GM18909 (cell line): ENCODE results near the gene MINDY4.
A peak's percentile ranks its signal among the peaks of the same experiment; 100 is the strongest.
"Not testable (repeated sequence)": the region's sequence is repeated elsewhere in the genome, so short reads cannot be mapped to it uniquely, and the experiment has no call there.

Experiments used
- ATAC-seq: cut with Tn5 transposase; IDR thresholded peaks from one replicate; pipeline ENCODE4 v1.9.1; 2021; ENCODE audit warnings: mild to moderate bottlenecking; ENCODE audit not compliant: unreplicated experiment, poor library complexity

The MINDY4 gene

DNA sequence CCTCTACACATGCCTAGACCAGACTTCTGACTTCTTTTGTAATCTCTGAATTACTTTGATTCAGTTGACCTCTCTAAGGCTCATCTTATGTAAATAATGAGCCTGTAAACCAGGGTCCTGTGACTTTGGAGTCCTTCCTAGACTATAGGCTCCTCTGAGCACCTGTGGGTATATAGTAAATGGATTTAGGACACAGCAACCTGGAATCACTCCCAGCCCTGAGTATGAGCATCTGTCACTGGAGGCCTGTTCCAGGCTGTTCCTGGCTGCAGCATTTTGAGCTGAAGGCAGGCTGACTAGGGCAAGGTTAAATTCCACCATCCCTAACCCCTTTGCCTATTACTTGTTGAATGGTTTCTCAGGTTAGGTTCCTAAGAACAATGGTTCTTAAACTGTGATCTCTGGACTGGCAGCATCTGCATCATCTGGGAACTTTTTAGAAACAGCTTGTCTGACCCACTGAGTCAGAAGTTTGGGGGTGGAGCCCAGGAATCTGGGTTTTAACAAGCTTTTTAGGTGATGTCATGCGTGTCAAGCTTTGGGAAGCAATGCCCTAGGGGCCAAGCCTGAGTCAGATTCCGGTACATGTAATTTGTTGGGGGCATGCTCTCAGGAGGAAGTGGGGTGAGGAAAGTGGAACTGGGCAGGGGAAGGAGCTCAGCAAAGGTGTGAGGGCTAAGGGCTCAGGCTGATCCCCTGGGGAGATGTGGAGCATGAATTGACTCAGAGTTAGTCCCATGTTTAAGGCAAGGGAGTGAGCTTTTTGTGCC is 28.2 kb downstream of the MINDY4 start:
- peak; percentile 81 for ATAC-seq

DNA sequence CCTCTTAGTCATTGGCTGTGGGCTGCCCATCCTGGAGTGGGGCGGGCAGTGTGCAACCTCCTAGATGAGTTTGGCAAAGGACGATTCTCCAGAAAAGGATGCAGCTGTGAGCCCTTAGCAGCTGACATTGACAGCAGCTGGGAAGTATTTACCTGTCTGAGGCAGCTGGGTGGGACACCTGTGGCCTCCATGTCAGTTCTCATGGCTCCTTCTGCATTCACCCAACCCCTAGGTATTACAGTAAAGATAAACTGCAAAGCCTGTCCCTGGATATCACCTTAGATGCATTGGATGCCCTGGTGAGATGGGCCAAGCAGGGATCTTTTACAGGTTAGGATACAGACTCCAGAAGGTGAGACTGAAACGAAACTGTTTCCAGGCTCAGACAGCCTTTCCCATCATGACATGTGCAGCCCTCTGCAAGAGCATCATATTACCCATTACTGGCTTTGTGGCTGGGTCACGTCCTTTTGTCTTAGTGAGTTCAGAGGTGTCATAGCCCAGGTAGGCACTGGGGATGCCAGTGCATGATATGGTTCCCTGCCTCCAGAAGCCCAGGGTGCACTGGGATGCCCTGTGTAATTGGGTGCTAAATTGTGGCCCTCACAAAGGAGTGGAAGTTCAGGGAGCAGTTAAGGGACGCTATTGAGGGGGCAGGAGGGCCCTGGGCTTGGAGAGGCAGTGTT is 28.9 kb downstream of the MINDY4 start:
- no peak for ATAC-seq

DNA sequence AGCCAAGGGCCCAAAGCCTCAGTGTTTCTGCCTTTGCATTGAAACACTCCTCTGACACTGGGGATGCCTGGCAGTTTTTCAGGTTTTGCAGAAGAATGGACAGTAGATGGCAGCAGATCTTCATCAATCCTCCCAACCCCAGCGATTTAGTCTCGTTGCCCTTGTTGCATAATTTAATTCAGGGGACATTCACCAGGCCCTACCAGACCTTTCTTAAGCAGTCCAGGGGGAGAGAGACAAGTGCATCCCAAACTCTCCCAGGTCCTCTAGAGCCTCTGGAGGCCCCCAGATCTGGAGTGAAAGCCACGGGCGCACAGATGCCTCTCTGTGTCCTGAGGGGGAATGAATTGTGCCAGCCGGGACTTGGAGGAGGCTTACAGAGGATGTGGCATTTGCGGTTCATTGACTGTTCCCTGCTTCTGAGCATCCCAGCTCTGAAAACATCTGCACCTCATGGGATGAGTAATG is 29.6 kb downstream of the MINDY4 start:
- ATAC-seq = peak; percentile 34

DNA sequence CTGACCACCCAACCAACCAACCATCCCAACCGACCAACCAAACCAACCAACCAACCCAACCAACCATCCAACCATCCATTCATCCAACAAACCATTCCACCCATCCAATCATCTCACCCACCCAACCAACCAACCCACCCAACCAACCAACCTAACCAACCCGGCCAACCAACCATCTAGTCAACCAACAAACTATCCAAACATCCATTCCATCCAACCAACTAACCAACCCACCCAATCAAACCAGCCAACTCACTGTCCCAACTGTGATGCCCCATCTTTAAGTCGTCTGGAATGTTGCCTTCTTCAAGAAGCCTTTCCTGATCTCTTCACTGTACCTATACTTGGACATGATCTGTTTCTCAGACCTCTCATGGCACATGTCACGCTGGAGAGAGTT is 31.6 kb downstream of the MINDY4 start:
- ATAC-seq = no peak

DNA sequence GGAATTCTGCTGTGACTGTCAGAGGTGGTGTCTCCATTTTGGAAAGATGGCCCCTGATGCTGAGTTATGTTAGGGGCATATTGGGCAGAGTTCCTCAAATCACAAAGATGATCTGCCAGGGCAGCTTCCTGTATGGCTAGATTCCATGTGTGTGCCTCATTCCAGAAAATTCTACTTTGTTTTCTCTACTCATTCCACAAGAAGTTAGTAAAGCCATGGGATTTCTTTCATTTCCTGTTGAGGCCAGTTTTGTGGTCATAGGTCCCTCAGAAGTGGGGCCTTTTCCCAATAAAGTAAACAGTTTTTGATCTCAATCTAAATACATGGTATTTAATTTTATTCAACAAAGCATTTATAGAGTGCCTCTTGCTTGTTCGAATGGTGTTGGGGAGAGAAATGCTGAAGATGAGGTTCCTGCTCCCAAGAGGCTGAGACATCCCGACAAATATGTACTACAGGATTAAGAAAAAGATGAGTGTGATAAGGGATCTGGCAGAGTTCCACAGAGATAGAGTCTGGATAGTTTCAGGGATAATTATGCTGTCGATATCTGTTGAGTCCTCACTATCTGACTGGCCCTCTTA is 33.0 kb downstream of the MINDY4 start:
- no peak for ATAC-seq

DNA sequence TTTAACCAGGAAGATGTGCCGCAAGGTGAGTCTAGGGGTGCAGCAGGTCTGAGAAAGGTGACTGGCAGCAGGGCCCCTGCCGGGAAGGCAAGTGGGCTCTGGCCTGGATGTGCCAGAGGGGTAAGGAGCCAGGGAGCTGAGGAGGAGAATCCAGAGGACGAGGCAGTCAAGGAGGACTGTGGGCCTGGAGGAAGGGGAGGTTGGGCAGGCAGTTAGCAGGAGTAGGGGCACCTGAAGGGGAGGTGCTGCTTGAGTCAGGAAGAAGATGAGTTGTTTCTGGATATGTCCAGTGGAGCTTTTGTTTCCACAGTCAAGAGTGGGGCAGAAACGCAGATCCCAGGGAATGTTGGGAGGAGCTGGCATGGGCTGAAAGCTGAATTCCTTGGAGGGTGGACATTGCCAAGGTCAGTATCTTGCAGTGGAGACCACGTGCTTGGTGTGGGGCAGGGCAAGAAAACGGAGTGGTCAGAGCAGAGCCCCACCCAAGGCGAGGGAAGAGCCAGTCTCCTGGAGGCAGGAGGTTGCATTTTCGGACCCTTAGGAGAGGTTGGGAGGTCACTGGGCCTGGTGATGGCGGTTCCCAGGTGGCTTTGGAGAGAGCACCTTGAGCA is 34.0 kb downstream of the MINDY4 start:
- no peak for ATAC-seq

DNA sequence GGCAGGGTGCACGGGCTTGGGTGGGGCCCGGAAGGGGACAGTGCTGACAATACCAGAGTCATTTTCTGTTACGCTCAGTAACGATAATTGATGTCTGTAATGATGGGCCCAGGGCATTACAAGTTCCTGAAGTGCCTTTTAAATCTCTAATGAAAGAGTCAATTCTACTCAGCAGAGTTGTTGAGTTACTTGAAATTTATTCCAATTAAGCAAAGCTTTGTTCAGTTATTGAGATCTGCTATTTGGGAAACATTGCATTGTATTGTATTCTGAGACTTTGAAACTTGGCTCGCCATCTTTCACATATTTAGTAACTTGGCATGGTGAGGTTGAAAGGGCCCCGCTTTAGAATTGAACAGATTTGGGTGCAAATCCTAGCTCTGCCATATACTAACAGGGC is 34.7 kb downstream of the MINDY4 start:
- no peak for ATAC-seq

DNA sequence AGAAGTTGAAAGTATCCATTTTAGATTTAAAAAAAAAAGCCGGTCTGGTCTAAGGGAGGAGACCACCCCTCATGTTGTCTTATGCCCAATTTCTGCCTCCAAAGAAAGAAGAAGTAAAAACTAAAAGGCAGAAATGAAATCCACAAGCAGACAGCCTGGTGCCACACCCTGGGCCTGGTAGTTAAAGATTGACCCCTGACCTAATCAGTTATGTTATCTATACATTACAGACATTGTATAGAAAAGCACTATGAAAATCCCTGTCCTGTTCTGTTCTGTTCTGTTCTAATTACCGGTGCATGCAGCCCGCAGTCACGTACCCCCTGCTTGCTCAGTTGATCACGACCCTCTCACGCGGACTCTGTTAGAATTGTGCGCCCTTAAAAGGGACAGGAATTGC is 36.3 kb downstream of the MINDY4 start:
- ATAC-seq = not testable (repeated sequence)

DNA sequence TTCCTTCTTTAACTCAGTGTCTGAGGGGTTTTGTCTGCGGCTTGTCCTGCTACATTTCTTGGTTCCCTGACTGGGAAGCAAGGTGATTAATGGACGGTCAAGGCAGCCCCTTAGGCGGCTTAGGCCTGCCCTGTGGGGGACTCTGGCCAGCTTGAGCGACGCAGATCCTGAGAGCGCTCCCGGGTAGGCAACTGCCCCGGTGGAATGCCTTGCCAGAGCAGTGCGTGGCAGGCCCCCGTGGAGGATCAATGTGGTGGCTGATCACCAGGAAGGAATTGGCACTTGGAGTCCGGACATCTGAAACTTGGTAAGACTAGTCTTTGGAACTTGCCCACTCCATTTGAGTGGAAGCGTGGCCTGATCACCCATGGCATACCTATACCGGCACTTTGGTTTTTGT is 36.7 kb downstream of the MINDY4 start:
- not testable (repeated sequence) for ATAC-seq

DNA sequence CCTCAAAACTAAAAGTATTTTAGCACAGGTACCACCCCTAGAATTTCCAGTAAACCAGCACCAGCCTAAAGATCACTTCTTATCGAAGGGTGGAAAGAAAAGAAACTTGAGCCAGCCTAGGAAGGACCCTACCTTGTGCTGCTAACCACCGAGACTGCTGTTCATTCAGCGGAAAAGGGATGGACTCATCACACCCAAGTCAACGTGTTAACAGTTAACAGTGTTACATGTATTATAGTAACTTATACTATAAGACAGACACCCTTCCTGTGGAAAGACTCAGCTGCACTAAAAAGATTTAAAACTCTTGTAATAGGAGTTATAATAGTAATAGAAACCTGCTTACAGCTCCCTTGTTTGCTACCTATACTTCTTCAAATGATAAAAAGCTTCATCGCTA is 39.8 kb downstream of the MINDY4 start:
- no peak for ATAC-seq

DNA sequence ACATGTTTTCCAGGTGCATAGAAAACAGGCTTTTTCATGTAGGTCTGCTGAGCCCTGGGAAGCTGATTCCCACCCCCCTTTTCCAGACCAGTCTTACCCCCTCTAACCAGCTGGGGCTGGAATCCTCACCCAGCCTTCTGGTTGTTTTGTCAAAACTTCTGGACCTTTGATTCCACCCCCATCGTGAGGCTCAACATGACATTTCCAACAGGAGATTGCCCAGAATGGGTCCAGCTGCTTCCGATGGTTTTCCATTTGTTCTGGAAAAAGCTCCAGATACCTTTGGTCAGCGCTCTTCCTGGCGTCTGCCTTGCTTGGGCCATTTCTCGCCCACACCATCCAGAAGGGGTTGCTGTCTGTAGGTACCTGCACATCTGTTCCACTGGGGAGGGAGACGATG is 41.5 kb downstream of the MINDY4 start:
- ATAC-seq = no peak

DNA sequence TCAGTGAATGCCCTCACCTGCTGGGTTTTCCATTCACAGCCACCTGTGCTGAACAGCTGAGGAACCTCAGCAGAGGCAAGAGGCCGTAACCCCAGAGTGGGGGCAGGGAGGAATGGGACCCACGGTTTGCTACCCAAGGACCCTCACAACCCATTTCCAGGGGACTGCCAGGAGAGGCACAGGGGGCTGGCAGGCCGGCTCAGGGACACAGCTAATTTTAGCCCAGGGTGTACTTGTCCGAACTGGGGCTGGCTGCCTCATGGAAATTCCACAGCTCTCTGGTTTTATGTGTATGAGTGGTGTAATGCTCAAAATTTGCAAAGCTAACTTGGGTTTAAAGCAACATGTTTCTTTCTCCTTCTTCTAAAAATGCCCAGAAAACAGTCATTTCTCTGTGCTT is 42.2 kb downstream of the MINDY4 start:
- no peak for ATAC-seq

DNA sequence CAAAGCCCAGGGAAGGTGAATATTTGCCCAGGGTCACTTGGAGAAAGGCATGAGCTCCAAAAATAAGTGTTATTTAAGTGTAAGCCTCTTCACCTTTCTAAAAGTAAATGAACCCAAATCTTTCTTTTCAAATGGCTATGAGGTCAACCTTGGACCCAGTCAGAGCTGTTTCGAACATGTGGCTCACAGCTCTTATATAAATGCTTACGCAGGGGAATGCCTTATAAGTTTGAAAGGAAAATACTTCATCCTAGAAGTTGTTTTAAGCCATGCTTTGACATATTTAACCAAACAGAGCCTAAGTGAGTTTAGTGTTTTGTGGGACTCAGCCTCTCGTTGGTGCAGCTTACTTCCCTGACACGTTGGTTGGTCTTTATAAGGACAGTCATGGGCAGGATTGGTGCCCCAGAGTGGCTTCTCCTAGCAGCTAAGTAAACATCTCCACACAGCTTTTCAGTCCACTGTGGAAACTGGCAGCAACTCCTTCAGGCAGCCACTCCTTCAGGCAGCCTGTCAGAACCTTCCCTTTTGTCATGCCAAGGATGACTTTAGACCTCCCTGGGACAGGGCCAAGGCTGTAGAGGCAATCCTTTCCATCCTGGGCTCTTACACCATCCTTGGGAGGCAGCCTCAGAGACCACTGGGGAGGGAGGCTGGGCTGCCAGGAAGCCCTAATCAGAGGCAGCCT is 43.6 kb downstream of the MINDY4 start:
- no peak for ATAC-seq

DNA sequence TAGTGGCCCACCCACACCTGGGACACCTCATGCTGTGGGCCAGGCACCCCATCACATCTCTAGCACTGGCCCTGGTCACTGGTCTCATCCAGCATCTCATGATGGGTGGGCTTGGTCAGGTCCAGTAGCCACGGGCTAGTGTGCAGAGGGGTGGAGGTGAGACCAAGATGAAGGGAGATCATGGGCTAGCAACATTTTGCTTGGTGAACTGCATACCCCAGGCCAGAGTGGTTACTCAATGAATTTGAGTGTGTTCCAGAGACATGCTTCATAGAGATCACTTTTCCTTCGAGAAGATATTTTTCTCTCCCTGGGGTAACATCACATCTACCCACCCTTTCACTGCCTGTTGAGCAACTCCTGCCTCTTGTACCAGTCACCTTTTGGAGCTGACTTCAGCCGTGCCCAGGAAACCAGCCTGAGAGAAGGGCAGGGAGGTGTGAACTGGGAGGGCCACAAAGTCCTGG is 44.2 kb downstream of the MINDY4 start:
- ATAC-seq = no peak

DNA sequence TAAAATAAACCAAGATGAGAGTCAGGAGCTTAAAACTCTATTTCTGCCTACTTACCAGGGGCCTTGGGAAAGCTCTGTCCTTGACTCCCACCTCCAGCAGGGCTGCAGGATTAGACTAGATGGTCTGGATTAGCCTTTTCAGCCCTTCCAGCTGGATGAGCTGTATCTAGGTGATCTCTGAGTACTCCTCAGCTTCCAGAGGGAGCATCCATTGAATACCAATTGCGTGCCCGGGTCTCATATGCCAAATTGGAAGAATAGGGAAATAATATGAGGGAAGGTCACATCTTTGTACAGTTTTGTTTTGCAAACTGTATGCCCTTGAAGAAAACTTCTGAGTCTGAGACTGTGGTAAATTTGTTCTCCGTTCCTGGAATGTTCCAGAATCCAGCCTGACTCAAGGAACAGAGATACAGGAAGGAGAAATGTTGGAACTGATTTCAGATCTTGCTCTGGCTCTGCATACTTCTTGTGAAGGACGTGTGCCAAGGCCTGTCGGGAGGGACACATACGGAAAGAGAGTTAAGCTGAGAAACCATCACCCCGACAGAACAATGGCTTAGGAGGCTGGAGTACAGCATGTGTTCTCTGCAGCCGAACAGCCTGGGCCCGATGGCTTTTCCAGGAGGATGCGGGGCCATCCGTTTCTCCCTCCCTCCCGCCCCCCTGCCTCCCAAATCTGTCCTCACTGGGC is 44.9 kb downstream of the MINDY4 start:
- ATAC-seq = no peak

DNA sequence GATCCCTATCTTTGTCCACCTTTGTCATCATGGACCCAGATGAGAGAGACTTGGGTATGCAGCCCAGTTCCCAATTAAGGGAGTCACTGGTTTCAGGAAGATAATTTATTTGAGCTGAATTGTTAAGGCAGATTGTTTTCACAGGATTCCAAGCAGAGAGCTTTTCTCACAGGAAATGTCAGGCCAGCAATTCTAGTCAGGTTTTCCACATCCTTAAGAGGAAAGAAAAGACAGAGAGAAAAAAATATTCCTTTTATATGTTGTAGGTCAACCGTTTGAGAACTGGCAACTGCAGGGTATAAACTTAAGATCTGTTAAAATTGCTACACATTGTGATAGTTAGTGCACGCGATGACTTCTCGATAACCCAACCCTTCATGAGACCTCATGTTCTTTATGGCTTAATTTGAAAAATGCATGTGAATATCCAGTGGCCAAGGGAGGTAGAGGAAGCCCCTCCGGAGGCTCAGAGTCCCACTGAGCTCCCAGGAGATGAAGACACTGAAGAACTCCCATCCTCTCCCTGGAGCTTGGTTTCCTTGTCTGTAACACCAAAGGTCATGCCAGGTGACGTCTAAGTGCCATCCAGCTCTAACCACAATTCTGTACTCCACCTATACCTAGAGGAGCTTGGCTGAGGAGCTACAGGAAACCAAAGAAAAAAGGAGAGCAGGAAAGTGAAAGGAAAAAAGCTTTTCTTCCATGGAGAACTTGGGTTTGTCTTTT is 45.6 kb downstream of the MINDY4 start:
- no peak for ATAC-seq

DNA sequence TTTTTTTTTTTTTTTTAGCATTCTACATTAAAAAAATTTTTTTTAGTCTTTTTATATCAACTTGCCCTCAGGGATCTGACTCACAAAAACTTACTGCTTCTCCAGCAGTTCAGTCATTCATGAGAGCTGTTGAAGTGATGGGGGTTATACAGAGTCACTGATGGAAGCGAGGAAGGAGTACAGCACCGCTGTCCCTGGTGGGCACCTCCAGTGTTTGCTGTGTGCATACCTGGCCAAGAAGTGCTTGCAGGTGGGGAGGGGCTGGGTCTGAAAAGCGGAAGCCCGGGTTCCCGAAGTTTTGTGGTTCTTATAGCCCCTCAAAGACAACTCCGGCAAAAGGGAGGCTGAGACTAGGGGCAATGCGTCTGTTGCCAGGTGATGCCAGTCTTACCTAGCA is 46.2 kb downstream of the MINDY4 start:
- ATAC-seq = no peak

DNA sequence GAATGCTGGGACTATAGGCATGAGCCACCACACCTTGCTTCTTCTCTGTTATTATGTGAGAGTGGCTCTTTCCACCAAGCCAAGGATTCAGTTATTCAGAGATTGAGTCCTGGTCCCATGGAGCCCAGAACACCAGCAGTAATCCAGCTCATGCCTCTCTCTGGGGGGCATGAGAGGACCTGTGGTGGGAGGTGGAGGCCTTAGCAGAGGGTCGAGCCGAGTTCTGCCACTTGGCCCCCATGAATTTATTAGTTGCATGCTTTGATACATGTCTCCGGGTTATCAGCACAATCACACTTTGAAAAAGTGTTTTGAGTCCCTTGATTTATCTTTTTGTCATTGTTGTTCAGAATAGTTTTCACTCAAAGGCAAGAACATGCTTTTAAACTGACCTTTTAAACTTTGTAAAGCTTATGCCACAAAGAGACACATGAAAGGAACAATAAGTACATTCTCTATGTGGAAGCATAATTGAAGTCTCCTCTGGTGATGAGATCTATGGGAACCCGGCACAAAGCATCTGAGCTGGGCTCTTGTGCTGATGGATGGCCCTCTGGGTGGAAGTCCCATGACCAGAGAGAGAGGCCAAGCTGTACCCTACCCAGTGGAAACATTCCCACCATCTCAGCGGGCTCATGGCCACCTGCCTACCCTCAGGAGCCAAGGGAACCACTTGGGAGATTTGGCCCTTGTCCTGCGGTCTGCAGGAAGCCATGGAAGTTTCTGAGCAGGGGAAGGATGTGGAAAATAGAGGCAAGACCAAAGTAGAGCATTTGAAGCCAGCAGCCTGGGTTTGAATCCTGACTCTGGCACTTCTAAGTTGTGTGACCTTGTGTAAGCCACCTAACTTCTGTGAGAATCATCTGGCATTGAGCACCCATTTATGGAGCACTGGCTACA is 53.9 kb downstream of the MINDY4 start:
- ATAC-seq = no peak
